SK-N-SH treated with all-trans-retinoic acid at 6 μM for 48 hours (cell line): Measurements from ENCODE around the gene LRRC63.

Experiments used
- ATAC-seq: fragments of 200-7000 bp; cut with Tn5 transposase; 3 replicates; pipeline ENCODE4 v1.9.1; 2020; ENCODE audit warnings: mild to moderate bottlenecking, moderate library complexity
- ESRRG ChIP-seq: fragments of 250-450 bp; sonication (Bioruptor Pico); IDR thresholded peaks from 2 replicates; pipeline ENCODE4 v1.6.1; 2021; ENCODE audit warnings: mild to moderate bottlenecking
- GLIS3 ChIP-seq: fragments of 250-450 bp; sonication (Bioruptor Pico); IDR thresholded peaks from 2 replicates; pipeline ENCODE4 v1.5.0; 2020; ENCODE audit warnings: mild to moderate bottlenecking, moderate library complexity
- ZNF565 ChIP-seq: fragments of 450-650 bp; formaldehyde crosslinking; conservative IDR thresholded peaks from 2 replicates; pipeline ENCODE4 v1.5.0; 2020; ENCODE audit warnings: low read depth, mild to moderate bottlenecking, moderate library complexity
- ZNF70 ChIP-seq: fragments of 450-650 bp; formaldehyde crosslinking; IDR thresholded peaks from 2 replicates; pipeline ENCODE4 v1.5.0; 2020; ENCODE audit warnings: mild to moderate bottlenecking, moderate library complexity
- TF ChIP-seq, protein P1 (sequence below): fragments of 250-450 bp; sonication (Bioruptor Pico); IDR thresholded peaks from 2 replicates; pipeline ENCODE4 v1.8.0; 2020; ENCODE audit warnings: mild to moderate bottlenecking, moderate library complexity, borderline replicate concordance

The LRRC63 gene

DNA sequence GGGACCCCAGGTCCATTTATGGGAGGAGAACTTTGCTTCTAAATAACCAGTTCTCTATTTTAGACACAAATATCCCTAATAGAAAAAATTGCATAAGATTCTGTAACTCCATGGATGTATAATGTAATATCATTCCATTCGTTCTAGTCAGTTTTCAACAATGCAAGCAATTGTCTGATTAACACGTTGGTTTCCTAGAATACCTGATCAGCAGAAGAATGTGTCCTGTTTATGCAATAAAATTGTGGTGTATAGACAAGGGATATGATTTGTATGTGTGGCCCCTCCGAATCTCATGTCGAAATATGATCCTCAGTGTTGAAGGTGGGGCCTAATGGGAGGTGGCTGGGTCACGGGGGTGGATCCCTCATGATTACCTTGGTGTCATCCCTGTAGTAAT, 113.2 kb downstream of the LRRC63 start:
- no peak for ATAC-seq
- TF ChIP-seq ESRRG (CRISPR knock-in tag) = no peak
- TF ChIP-seq, protein P1, sequence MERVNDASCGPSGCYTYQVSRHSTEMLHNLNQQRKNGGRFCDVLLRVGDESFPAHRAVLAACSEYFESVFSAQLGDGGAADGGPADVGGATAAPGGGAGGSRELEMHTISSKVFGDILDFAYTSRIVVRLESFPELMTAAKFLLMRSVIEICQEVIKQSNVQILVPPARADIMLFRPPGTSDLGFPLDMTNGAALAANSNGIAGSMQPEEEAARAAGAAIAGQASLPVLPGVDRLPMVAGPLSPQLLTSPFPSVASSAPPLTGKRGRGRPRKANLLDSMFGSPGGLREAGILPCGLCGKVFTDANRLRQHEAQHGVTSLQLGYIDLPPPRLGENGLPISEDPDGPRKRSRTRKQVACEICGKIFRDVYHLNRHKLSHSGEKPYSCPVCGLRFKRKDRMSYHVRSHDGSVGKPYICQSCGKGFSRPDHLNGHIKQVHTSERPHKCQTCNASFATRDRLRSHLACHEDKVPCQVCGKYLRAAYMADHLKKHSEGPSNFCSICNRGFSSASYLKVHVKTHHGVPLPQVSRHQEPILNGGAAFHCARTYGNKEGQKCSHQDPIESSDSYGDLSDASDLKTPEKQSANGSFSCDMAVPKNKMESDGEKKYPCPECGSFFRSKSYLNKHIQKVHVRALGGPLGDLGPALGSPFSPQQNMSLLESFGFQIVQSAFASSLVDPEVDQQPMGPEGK = no peak
- TF ChIP-seq ZNF70 = no peak
- TF ChIP-seq ZNF565 (CRISPR knock-in tag) = no peak
- TF ChIP-seq GLIS3 (CRISPR knock-in tag) = no peak
